CD8-positive, alpha-beta memory T cell (primary cell): ENCODE results near the gene BCL3. TPM values are rescaled to one million over a fixed set of nuclear protein-coding genes. Genes with fewer than 3 reads are reported as not detected.

Experiments used
- CTCF ChIA-PET: fragments of 350-600 bp; sonication (Branson Sonifier 250); formaldehyde crosslinking; loops from one replicate; lab custom pipeline; 2021; ENCODE audit warnings: antibody characterized with exemption; lab: Charles Lee
- POLR2A ChIA-PET: fragments of 350-600 bp; sonication (Branson Sonifier 250); formaldehyde crosslinking; loops from one replicate; lab custom pipeline; 2021; ENCODE audit warnings: antibody characterized with exemption; lab: Charles Lee
- DNase-seq, 5 donors: peaks; one replicate each; pipeline versions ENCODE4 v3.0.0 to v3.0.0-alpha.2; 2020 to 2022; ENCODE audit warnings: mixed read lengths in 1 of 5
- H3K27ac ChIP-seq: one replicate; pipeline ENCODE4 v1.7.0; 2013; ENCODE audit warnings: low read depth, mild to moderate bottlenecking, low read length, moderate library complexity
- H3K27me3 ChIP-seq: 2 replicates; pipeline ENCODE4 v1.7.0; 2013; ENCODE audit warnings: low read length, mild to moderate bottlenecking; ENCODE audit not compliant: insufficient read depth, poor library complexity, severe bottlenecking
- H3K36me3 ChIP-seq: 2 replicates; pipeline ENCODE4 v1.7.0; 2013; ENCODE audit warnings: mild to moderate bottlenecking, low read length, moderate library complexity; ENCODE audit not compliant: insufficient read depth
- H3K4me1 ChIP-seq: 2 replicates; pipeline ENCODE4 v1.7.0; 2013; ENCODE audit warnings: mild to moderate bottlenecking, low read length, moderate library complexity; ENCODE audit not compliant: insufficient read depth
- H3K4me3 ChIP-seq: 2 replicates; pipeline ENCODE4 v1.7.0; 2013; ENCODE audit warnings: mild to moderate bottlenecking, low read length
- H3K9me3 ChIP-seq: 2 replicates; pipeline ENCODE4 v1.7.0; 2013; ENCODE audit warnings: mild to moderate bottlenecking, low read length
- H3K27ac Mint-ChIP-seq, 8 donors: one replicate each; pipeline ENCODE4 v1.8.0; 2020 to 2021; ENCODE audit warnings: mixed read lengths in 8 of 8, mild to moderate bottlenecking in 6 of 8, inconsistent platforms in 3 of 8, moderate library complexity in 3 of 8
- H3K27me3 Mint-ChIP-seq, 2 donors: one replicate each; pipeline ENCODE4 v1.8.0; 2020 to 2021; ENCODE audit warnings: mixed read lengths in 2 of 2, mild to moderate bottlenecking in 1 of 2, moderate library complexity in 1 of 2
- H3K36me3 Mint-ChIP-seq, 3 donors: one replicate each; pipeline ENCODE4 v1.8.0; 2020 to 2021; ENCODE audit warnings: mixed read lengths in 3 of 3, inconsistent platforms in 1 of 3, mild to moderate bottlenecking in 1 of 3
- H3K4me1 Mint-ChIP-seq, 3 donors: one replicate each; pipeline ENCODE4 v1.8.0; 2020 to 2021; ENCODE audit warnings: mixed read lengths in 3 of 3, inconsistent platforms in 1 of 3, mild to moderate bottlenecking in 1 of 3
- H3K4me3 Mint-ChIP-seq, 7 donors: one replicate each; pipeline ENCODE4 v1.8.0; 2020 to 2021; ENCODE audit warnings: mixed read lengths in 7 of 7, mild to moderate bottlenecking in 6 of 7, moderate library complexity in 4 of 7, inconsistent platforms in 2 of 7
- H3K9me3 Mint-ChIP-seq, 5 donors: one replicate each; pipeline ENCODE4 v1.8.0; 2020 to 2022; ENCODE audit warnings: mixed read lengths in 5 of 5, mild to moderate bottlenecking in 3 of 5, moderate library complexity in 2 of 5, inconsistent platforms in 1 of 5
- polyA plus RNA-seq: library from polyadenylated mRNA; unstranded; fragments of 300-500 nt; fragmentation: Illumina TruSeq; gene quantifications from one replicate; pipeline ENCODE4 v1.2.3, GENCODE V29; 2021
- total RNA-seq, 2 experiments: library from RNA; stranded (reverse); gene quantifications; one replicate each; pipeline ENCODE4 v1.2.3, GENCODE V29; 2021

The BCL3 gene, protein sequence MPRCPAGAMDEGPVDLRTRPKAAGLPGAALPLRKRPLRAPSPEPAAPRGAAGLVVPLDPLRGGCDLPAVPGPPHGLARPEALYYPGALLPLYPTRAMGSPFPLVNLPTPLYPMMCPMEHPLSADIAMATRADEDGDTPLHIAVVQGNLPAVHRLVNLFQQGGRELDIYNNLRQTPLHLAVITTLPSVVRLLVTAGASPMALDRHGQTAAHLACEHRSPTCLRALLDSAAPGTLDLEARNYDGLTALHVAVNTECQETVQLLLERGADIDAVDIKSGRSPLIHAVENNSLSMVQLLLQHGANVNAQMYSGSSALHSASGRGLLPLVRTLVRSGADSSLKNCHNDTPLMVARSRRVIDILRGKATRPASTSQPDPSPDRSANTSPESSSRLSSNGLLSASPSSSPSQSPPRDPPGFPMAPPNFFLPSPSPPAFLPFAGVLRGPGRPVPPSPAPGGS
- total RNA-seq, result 10 to 100 TPM; 30.5 to 33.9 TPM
- polyA plus RNA-seq, result 9.8 TPM

DNA sequence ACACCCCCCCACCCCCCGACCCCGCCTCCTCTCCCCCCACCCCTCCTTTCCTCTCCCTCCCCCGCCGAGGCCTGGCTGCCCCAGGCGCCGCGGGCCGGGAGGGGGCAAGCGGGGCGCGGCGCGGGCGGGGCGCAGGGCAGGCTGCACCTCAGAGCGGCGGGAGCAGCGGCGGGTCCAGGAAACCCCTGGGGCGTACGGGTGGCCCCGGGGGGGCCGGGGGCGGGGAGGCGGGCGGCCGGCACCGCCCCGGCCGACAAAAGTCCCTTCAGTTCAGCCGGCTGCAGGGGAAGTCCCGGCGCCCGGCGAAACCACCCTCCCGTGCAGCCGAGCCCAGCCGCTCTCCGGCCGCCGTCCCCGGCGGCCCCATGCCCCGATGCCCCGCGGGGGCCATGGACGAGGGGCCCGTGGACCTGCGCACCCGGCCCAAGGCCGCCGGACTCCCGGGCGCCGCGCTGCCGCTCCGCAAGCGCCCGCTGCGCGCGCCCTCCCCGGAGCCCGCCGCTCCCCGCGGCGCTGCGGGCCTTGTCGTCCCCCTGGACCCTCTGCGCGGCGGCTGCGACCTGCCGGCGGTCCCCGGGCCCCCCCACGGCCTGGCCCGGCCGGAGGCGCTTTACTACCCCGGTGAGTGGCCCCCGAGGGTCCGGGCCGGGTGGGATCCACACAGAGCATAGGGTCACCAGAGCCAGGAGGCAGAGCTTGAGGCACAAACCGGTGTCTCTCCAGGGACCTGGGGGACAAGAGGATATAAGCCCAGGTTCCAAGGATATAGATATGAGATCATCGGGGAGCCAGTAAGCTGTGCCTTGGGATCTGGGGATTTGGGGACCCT lies at the start of gene BCL3:
Gene BCL3 (plus strand): TSS at position 283 of the 829 bp plus-strand sequence. CDS start 83 bp downstream, at position 366.
- H3K36me3 Mint-ChIP-seq, result peaks cover 0 to 47% (median 0%) of the 10 kb centered on the region in 3 donors
- no peaks in the 10 kb centered on the region for H3K36me3 ChIP-seq
- H3K9me3 Mint-ChIP-seq, result peaks cover 0 to 2% (median 0%) of the 10 kb centered on the region in 5 donors
- peak within 1 kb of the TSS; percentile 90 to 94 (median 91) for H3K4me3 Mint-ChIP-seq
- peak within 1 kb of the TSS; percentile 86 for H3K27ac ChIP-seq
- no peaks in the 10 kb centered on the region for H3K27me3 ChIP-seq
- peak; percentile 61 to 86 (median 76) for DNase-seq
- ChIA-PET CTCF (interaction anchor here (1.6 to 2.3 kb wide), 2 partner anchors 22 to 25 kb away, joined by 4 to 10 read pairs; no protein-coding TSS in a partner anchor), POLR2A (no interaction called here)
- H3K4me1 ChIP-seq, result peaks cover 46% of the 10 kb centered on the region
- H3K9me3 ChIP-seq, result no peaks in the 10 kb centered on the region
- H3K4me3 ChIP-seq, result peak within 1 kb of the TSS; percentile 93
- H3K27ac Mint-ChIP-seq, result peak within 1 kb of the TSS; percentile 89 to 99 (median 98)
- peaks cover 48 to 63% (median 61%) of the 10 kb centered on the region in 3 donors for H3K4me1 Mint-ChIP-seq
- peaks cover 0 to 3% of the 10 kb centered on the region in 2 donors for H3K27me3 Mint-ChIP-seq

DNA sequence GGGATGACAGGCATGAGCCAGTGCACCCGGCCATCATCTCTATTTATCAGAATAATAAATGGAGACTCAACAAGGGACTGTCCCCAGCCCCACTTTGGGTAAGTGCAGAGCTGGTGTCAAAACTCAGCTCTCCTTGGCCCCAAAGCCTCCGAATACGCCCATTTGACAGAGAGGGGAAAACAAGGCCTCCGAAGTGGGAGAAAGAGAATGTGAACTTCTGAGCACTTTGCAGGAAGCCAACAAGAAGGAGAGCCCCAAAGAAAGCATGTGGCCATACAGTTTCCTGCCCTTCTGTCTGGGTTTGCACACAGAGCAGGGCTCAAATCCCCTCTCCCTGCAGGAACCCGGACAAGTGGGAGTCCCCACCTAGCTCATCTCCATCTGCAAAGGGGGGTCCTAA lies 48.0 kb upstream of the BCL3 start:
- ChIA-PET POLR2A (no interaction called here), CTCF (no interaction called here)
- Mint-ChIP-seq H3K27ac (no peak overlapping the region), H3K9me3 (no peaks in the 10 kb centered on the region), H3K4me3 (no peak overlapping the region), H3K27me3 (peaks cover 8 to 24% of the 10 kb centered on the region in 2 donors), H3K36me3 (peaks cover 0 to 3% (median 0%) of the 10 kb centered on the region in 3 donors), H3K4me1 (no peaks in the 10 kb centered on the region)
- no peak overlapping the region for H3K4me3 ChIP-seq
- no peaks in the 10 kb centered on the region for H3K9me3 ChIP-seq
- no peak for DNase-seq
- no peaks in the 10 kb centered on the region for H3K4me1 ChIP-seq
- H3K27ac ChIP-seq, result no peak overlapping the region
- H3K36me3 ChIP-seq, result no peaks in the 10 kb centered on the region
- H3K27me3 ChIP-seq, result no peaks in the 10 kb centered on the region

DNA sequence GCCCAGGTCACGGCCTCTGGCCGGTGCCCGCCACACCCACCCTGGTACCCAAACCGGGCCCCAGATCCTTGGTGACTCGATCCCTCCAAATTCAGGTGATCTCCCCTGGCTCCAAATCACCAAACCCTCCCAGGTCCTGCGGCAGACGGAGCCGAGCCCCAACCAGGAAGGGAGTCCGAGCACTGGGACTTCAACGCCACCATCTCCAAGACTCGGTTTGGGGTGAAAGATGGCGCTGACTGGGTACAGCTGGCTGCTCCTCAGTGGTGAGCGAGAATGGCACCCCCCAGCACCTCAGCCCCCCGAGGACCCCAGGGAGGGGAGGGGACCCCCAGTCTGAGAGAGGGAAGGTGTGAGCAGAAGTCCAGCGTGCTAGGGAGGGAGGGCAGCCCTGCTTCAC lies 47.3 kb upstream of the BCL3 start:
- Mint-ChIP-seq H3K4me1 (no peaks in the 10 kb centered on the region), H3K9me3 (no peaks in the 10 kb centered on the region), H3K27me3 (peaks cover 10 to 27% of the 10 kb centered on the region in 2 donors), H3K4me3 (no peak overlapping the region), H3K27ac (no peak overlapping the region), H3K36me3 (peaks cover 0 to 3% (median 0%) of the 10 kb centered on the region in 3 donors)
- Histone ChIP-seq H3K27me3 (no peaks in the 10 kb centered on the region), H3K27ac (no peak overlapping the region), H3K36me3 (no peaks in the 10 kb centered on the region), H3K4me3 (no peak overlapping the region), H3K9me3 (no peaks in the 10 kb centered on the region), H3K4me1 (no peaks in the 10 kb centered on the region)
- CTCF ChIA-PET, result interaction anchor here (0.6 kb wide), 1 partner anchor 167 kb away, joined by 3 read pairs; no protein-coding TSS in a partner anchor
- POLR2A ChIA-PET, result no interaction called here
- DNase-seq, result no peak

GRCh38 chr19:44702551-44703176 lies 45.8 kb upstream of the BCL3 start:
- H3K36me3 ChIP-seq, result no peaks in the 10 kb centered on the region
- Mint-ChIP-seq H3K4me3 (no peak overlapping the region), H3K9me3 (no peaks in the 10 kb centered on the region), H3K4me1 (no peaks in the 10 kb centered on the region), H3K36me3 (no peaks in the 10 kb centered on the region), H3K27me3 (peaks cover 7 to 19% of the 10 kb centered on the region in 2 donors), H3K27ac (no peak overlapping the region)
- no peaks in the 10 kb centered on the region for H3K4me1 ChIP-seq
- no peak overlapping the region for H3K4me3 ChIP-seq
- DNase-seq, result no peak
- CTCF ChIA-PET, result interaction anchor here (0.8 to 1.0 kb wide), 2 partner anchors 13 to 68 kb away, joined by 3 to 4 read pairs; no protein-coding TSS in a partner anchor
- no peaks in the 10 kb centered on the region for H3K9me3 ChIP-seq
- POLR2A ChIA-PET, result no interaction called here
- H3K27ac ChIP-seq, result no peak overlapping the region
- no peaks in the 10 kb centered on the region for H3K27me3 ChIP-seq

- H3K4me3 ChIP-seq, result no peak overlapping the region
- H3K27ac ChIP-seq, result no peak overlapping the region
- no peaks in the 10 kb centered on the region for H3K27me3 ChIP-seq
- Mint-ChIP-seq H3K9me3 (no peaks in the 10 kb centered on the region), H3K36me3 (no peaks in the 10 kb centered on the region), H3K27me3 (peaks cover 6 to 12% of the 10 kb centered on the region in 2 donors), H3K27ac (no peak overlapping the region), H3K4me3 (no peak overlapping the region), H3K4me1 (no peaks in the 10 kb centered on the region)
- no peak for DNase-seq
- no peaks in the 10 kb centered on the region for H3K36me3 ChIP-seq
- CTCF ChIA-PET, result interaction anchor here (0.6 to 1.0 kb wide), 2 partner anchors 67 to 92 kb away, joined by 3 to 4 read pairs; no protein-coding TSS in a partner anchor
- H3K4me1 ChIP-seq, result no peaks in the 10 kb centered on the region
- no peaks in the 10 kb centered on the region for H3K9me3 ChIP-seq
- POLR2A ChIA-PET, result no interaction called here
These were observed 45.0 kb upstream of the BCL3 start for GRCh38 chr19:44703336-44704078.

GRCh38 chr19:44704982-44705381 lies 43.5 kb upstream of the BCL3 start:
- H3K9me3 Mint-ChIP-seq, result no peaks in the 10 kb centered on the region
- POLR2A ChIA-PET, result no interaction called here
- no peaks in the 10 kb centered on the region for H3K27me3 ChIP-seq
- no peaks in the 10 kb centered on the region for H3K4me1 ChIP-seq
- H3K4me1 Mint-ChIP-seq, result no peaks in the 10 kb centered on the region
- H3K4me3 ChIP-seq, result no peak overlapping the region
- DNase-seq, result no peak
- H3K27ac ChIP-seq, result no peak overlapping the region
- H3K36me3 ChIP-seq, result no peaks in the 10 kb centered on the region
- no peaks in the 10 kb centered on the region for H3K9me3 ChIP-seq
- CTCF ChIA-PET, result no interaction called here
- peaks cover 6 to 12% of the 10 kb centered on the region in 2 donors for H3K27me3 Mint-ChIP-seq
- no peak overlapping the region for H3K4me3 Mint-ChIP-seq
- no peak overlapping the region for H3K27ac Mint-ChIP-seq
- no peaks in the 10 kb centered on the region for H3K36me3 Mint-ChIP-seq

- CTCF ChIA-PET, result no interaction called here
- Histone ChIP-seq H3K36me3 (no peaks in the 10 kb centered on the region), H3K4me3 (no peak overlapping the region), H3K4me1 (no peaks in the 10 kb centered on the region), H3K9me3 (no peaks in the 10 kb centered on the region), H3K27me3 (no peaks in the 10 kb centered on the region), H3K27ac (no peak overlapping the region)
- no peak overlapping the region for H3K4me3 Mint-ChIP-seq
- H3K9me3 Mint-ChIP-seq, result no peaks in the 10 kb centered on the region
- peaks cover 0 to 3% (median 0%) of the 10 kb centered on the region in 3 donors for H3K4me1 Mint-ChIP-seq
- no peak for DNase-seq
- no peak overlapping the region for H3K27ac Mint-ChIP-seq
- POLR2A ChIA-PET, result no interaction called here
- H3K36me3 Mint-ChIP-seq, result no peaks in the 10 kb centered on the region
- peaks cover 6 to 12% of the 10 kb centered on the region in 2 donors for H3K27me3 Mint-ChIP-seq
These were observed 43.0 kb upstream of the BCL3 start for GRCh38 chr19:44705502-44706010.
